ENCODE measurements around the gene ETV3L.
"Not testable (repeated sequence)": the region's sequence is repeated elsewhere in the genome, so short reads cannot be mapped to it uniquely, and the experiment has no call there.

ETV3L gene

DNA sequence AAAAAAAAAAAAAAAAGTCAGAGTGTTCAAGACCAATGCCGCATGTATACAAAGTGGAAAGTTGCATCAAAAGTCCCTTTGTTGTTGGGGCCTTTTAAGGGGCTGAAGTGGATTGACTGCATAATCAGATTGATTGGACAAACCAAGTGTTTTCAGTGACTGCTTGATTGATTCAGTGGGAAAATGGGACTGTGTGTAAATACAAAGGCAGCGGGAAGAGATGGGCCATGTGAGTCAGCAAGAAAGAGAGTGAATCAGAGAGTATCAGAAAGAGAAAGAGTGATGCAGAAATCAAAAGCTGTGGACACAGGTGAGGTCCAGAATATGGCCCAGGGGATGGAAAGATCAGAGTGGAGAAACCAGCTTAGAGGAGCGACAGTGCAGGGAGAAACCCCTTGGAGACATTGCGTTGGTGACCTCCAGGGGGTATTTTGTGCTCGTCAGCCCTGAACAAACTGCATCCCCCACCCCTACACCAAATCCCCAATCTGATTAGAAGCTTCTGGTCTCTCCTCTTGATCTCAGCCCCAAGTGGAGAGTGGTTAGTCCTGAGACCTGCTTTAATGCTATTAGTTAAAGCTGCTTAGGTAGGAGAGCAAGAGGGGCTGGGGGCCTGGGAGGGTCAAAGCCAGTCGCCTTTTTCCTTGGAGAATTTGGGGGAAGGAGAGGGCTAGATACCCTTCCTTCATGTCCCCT lies 5.1 kb upstream of the ETV3L start:
- DNase-seq: no peak

DNA sequence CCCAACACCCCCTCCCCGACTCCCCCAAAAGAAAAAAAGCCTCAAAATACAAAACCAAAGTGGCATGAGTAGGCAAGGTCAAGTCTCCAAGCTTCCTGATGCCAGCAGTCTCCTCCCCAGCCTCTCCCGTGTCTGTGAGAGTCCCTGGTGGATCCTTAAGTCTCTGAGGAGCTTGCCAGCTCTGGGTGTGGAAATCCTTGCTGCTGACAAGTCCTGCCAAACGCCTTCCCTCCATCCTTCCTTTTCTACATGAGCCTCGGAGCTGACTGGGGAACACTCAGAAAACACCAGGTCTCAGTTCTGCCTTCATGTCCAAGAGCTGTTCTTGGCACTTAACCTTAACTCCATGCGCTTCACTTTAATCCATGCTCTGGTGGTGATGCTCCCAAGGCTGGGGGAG lies 3.7 kb upstream of the ETV3L start:
- no peak for DNase-seq

DNA sequence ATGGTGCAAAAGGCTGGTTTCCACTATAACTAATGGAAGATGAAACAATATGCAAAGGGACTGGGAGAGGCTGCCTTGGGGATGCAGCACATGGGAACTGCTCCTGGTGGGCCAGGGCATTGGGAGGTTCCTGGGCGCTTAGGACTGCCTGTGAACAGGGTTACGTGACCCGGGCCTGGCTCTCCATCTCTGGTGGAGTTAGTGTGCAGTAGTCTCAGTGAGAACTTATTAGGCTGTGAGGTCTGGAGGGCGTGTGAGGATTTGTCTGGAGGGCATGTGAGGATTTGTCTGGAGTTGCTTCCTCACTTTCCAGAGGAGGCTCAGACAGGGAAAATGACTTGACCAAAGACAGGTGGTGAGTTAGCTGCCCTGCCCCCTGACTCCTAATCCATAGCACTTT lies 1.5 kb upstream of the ETV3L start:
- DNase-seq: no peak

DNA sequence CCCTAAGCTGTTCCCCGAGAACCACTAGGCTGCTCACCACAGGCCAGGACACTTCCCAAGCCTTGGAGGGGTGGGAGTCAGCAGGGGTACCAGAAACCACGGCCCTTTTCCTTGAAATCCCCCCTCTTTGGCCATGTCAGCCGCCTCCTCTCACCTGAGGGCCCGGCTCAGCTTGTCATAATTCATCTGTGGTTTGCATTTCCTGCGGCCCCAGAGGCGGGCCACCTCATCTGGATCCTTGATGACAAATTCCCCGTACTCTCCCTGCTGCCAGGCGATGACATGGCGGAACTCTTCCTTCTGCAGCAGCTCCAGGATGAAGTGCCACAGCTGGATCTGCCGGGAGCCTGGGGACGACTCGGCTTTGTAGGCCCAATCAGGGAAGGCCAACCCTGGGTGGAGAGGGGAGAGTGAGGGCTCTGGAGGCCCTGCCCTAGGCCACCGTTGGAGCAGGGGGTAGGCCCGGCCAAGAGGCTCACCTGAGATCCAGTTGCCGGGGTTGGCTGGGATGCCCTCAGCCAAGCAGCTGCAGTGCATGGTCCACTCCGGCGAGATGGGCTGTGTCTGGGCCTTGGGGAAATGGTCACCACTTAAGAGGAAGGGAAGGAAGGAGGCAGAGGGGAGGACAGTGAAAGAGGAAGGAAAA lies 498 bp downstream of the ETV3L start:
- DNase-seq: not testable (repeated sequence)

DNA sequence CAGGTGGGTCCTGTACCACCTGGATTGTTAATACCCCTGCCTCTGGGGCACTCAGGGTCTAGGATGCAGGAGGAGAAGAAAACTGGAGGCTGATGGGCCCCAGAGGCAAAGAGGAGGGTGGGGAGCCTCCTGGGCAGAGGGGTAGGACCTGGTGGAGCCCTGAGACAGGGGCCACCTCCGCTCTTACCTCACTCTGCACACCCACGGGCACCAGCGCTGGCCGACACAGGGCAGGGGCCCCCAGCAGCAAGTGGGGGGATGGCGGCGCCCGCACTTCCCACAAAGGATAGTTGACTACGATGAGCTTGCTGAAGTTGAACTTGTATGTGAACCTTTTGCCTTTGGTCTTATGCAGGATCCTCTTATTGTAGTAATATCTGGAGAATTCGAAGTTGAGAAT lies 1.1 kb downstream of the ETV3L start:
- no peak for DNase-seq

DNA sequence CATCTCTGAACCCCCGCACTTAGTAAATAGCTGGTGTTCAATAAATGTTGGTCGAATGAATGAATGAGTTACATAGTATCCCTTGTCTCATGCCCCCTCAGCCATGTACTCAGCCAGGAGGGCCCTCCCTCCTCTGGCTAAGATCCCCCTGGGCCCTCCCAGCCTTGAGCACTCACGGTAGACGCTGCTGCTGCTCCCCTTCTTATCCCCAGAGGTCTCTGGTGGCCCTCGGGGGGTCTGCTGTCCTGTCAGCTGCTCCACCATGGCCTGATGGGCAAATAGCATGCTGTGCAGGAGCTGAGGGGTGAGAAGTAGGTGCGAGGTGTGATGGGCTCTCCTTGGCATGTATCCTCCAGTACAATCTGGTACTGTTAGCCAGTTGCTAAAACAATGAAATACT lies 1.9 kb downstream of the ETV3L start:
- no peak for DNase-seq

DNA sequence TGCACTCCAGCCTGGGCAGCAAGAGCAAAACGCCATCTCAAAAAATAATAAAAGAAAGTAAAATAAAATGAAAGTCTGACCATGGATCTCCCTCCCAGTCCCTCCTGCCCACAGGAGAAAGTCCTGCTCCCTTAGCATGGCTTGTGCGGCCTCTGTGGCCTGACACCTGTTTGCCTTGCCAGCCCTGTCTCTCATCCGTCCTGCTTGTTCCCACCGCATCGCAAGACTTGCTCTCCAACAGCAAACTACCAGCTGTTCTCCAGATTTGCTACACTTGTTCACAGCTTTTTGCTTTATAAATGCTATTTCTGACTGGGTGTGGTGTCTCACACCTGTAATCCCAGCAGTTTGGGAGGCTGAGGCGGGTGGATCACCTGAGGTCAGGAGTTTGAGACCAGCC lies 2.7 kb downstream of the ETV3L start:
- DNase-seq: no peak

DNA sequence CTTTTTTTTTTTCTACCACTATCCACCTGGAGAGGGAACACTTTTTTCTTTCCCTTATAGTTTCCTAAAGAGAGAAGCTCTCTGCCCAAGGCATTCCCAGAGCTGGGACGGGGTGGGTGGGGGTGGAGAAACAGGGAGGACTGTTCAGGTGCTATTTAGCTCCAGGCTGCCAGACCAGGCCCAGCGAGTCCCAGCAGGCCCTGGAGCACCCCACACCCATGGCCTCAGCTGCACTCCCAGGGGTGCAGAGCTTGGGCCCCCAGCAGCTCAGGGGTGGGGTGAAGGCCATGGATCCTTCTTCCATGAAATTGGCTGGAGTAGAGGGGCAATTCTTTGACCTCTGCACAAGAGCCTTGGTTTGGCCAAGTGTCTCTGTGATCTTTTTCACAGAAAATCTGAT lies 4.1 kb downstream of the ETV3L start:
- no peak for DNase-seq

DNA sequence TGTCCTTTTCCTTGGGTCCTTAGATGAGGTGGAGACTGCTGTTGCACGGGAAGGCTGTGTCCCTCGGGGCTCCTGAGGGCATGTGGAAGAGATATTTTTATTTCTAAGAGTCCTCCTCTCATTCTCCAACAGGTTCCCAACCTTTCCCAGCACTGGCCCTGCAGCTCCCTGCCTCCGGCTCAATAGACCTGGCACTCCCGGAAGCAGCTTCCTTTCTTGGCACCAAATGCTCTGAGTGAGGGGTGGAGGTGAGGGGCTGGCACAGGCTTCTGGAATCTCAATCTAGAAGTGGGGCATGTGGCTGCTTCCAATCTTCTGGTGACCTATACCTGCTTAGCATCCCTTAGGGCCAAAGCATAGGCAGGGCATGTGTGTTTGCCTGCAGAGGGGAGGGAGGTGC lies 4.5 kb downstream of the ETV3L start:
- no peak for DNase-seq

DNA sequence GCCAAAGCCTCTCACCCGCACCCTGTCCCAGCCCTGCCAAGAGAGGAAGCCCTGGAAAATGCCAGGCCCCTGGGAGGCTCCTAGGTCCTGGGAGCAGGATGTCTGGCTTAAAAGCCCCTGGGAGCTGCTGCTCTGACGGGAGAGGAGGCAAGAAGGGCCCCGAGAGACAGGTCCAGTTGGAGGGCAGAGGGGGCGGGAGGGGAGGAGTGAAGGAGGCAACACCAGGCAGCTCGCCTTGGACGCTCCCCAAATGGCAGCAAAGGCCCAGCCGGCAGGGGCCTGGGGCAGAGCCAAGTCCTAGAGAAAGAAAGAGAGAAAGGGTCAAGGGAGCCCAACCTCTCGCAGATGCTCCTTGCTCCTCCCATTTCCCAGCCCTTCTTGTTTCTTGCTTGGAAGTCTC lies 6.8 kb downstream of the ETV3L start:
- DNase-seq: no peak

DNA sequence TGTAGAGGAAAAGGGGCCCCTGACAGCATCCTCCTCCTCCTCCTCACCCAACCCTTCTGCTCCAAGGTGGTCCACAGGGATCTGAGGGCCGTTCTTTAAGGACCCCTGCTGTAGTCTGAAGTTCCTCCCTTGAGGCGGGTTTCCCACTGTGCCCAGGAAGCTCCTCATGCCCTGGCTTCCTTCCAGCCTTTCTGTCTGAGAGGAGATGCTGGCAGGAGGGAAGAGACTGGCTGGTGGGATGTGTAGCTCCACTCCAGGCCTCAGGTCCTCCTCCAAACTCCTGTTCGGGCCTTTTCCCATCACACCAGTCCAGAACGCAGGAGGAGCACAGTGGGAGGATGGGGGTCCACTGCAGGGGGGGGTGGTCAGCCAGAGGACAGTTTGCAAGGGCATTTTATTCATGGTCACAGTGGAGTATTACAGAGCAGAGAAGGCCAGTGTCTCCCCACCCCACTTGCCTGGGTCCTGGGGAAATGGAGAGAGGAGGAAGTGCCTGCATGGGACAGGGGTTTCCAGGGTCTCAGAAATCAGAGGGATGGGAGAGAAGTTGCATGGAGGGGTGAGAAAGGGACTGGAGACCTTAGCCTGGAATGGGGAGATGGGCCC lies 7.8 kb downstream of the ETV3L start:
- no peak for DNase-seq

DNA sequence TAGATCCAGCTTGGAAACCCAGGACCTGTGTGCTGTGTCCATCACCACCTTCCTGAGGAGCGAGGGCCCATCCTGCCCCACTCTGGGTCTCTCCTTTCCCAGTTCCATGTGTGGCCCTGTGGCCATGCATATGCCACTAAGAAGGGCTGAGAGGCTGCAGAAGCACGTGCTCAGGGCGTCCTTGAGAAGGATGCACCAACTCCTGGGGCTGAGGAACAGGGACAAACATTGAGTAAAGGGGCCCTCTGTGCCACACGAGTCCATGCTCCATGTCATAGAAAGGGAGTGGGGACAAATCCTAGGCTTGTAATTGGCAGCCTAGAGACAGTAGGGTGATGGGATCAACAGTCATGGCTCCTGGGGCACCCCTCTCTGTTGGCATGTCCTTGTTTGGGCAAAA lies 8.4 kb downstream of the ETV3L start:
- DNase-seq: no peak

DNA sequence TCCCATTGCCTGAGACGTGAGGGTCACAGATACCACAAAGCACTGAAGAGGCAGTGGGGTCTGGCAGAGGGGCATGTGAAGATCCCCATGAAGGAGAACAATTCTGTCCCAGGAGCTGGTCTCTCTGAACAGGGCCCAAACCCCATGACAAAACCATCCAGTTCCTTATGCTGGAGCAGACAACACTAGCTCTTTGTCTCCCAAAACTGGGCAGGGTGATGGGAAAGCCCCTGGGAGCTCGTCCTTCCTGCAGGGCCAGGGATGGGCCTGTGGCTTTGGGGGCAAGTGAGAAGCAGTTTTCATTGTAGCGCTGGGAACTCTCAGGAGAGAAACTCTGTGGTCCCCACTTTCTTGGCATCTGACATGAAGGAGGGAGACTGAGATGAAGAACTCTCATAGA lies 8.8 kb downstream of the ETV3L start:
- DNase-seq: no peak

DNA sequence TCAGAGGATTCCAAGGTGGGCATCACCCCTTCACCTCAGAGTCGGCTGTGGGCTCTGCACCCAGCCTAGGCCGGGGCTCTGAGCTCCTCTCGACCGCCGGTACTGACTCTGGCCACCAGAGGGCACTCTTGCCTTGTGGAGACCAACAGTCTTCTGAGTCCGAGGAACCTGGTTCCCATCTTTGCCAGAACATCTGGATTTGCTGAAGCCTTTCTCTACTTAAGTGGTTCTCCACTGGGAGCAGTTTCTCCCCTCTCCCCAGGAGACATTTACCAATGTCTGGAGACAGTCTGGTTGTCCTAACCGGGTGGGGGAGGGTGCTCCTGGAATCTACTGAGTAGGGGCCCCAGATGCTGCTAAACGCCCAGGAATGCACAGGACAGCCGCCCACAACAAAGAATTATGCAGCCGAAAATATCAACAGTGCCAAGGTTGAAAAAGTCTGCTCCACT lies 9.4 kb downstream of the ETV3L start:
- peak; percentile 90 for DNase-seq

DNA sequence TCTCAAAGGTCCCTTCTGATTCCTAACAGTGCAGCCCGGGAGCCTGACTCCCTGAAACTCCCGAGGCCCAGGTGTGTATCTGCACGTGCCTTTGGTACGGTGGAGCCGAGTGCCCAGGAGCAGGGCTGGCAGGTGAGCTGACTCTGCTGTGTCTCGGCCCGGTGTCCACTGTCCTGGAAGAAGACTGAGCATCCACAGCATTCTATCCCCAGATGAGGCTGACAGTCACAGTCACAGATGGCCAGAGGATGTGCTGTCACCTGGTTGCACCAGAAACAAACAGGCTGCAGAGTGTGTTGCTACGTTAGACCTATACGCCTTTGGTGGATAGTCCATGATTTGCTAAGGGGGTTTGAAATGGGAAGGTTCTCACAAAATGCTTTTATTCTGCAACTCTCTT lies 9.8 kb downstream of the ETV3L start:
- DNase-seq: no peak

DNA sequence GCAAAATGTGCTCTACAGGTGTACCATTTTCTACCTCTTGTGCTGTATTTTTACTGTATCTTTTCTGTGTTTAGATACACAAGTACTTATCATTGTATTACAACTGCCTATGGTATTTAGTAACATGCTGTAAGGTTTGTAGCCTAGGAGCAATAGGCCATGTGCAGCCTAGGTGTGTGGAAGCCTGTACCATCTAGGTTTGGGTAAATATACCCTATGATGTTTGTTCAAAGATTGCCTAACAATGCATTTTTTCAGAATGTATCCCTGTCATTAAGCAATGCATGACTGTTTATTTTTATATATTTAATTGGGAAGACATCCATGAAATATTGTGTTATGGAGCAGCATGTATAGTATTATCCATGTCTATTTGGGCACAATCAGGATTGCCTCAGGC lies 11.0 kb downstream of the ETV3L start:
- DNase-seq: no peak

DNA sequence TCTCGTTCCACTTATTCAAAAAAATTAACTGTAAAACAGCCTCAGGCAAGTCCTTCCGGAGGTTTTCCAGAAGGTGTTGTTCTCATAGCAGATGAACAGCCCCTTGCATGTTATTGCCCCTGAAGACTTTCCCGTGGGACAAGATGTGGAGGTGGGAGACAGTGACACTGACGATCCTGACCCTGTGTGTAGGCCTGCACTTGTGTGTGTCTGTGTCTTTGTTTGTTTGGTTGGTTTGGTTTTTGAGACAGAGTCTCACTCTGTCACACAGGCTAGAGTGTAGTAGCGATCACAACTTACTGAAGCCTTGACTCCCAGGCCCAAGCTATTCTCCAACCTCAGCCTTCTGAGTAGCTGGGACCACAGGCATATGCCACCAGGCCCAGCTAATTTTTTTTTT lies 12.6 kb downstream of the ETV3L start:
- no peak for DNase-seq

DNA sequence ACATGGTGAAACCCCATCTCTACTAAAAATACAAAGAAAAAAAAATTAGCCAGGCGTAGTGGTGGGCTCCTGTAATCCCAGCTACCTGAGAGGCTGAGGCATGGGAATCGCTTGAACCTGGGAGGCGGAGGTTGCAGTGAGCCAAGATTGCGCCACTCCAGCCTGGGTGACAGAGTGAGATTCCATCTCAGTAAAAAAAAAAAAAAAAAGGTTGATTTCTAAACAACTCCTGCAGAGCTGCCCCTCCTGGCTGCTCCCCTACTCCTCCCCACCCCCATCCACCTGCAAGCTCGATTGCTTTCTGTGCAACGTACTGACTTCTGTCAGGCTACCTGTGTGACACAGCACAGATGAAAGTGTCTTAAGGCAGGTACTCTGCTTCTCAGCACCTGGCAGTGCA lies 13.3 kb downstream of the ETV3L start:
- no peak for DNase-seq

DNA sequence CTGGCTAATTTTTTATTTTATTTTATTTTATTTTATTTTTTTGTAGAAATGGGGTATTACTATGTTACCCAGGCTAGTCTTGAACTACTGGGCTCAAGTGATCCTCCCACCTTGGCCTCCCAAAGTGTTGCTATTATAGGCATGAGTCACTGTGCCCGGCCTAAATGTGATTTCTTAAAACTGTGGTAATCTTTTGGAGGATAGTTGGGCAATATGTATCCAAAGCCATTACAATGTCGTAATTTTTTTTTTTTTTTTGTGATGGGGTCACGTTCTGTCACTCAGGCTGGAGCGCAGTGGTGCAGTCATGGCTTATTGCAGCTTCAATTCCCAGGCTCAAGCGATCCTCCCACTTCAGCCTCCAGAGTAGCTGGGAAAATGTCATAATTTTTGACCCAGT lies 14.2 kb downstream of the ETV3L start:
- DNase-seq: peak; percentile 38

DNA sequence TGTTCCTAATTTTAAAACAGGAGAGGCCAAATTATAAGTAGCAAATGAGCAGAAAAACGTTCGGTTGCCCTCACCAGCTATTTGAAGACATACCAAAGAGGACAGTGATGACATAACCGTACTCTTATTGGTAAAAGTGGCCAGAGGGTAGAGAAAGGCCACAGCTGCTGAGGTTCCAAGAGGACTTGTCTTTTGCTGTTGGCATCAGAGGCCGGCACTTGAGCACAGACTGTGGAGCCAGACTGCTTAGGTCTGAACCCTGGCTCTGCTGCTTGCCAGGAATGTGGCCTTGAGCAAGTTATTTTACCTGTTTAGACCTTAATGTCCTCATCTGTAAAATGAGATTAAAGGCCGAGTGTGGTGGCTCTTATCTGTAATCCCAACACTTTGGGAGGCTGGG lies 14.9 kb downstream of the ETV3L start:
- DNase-seq: no peak

DNA sequence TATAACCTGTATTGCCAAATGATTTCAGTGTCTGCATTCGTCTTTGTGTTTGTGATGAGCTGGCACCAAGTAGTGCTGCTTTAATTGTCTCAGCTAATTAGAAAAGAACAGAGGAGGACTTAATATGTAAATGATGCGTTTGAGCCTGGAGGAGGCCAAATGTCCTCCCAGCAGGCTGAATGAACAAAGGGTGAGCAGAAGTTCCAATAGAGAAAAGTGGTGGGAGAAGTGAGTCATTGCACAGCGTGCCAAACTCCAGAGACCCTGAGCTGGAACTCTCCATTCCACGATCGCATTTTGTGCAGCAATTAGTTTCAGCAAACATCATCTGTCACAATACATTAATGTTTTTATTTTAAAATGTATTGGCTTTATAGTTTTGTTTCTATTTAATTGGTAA lies 17.9 kb downstream of the ETV3L start:
- DNase-seq: no peak

DNA sequence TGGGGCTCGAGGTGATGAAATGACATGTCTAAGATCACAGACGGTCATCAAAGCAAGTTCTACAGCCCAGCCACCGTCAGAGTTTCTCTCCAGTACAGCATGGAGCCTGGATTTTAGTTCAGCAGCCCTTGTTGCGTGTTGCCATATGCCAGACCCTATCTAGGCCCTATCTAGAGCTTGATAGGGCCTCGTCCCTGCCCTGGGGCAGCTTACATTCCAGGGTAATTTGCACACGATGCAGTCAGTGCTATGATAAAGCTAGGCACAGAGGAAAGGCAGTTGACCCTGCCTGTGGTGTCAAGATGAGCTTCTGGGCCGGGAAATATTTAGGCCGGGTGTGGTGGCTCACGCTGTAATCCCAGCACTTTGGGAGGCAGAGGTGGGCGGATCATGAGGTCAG lies 18.9 kb downstream of the ETV3L start:
- no peak for DNase-seq

DNA sequence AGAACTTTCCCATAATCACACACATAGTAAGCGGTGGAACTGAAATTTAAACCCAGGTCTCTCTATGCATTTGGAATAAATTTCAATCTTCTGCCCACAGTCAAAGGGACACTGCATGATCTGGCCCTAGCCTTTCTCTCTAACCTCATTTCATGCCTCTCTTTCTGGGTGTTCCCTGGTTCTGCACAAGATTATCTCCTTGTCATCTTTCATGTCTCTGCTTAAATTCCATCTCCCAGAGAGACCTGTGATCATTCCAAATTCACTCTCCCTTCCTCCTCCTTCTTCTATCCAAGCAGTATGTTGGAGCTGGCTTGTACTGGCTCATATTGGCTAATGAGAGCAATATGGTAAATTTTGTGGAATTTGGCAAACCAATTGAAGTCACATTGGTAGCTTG lies 22.2 kb downstream of the ETV3L start:
- DNase-seq: no peak

DNA sequence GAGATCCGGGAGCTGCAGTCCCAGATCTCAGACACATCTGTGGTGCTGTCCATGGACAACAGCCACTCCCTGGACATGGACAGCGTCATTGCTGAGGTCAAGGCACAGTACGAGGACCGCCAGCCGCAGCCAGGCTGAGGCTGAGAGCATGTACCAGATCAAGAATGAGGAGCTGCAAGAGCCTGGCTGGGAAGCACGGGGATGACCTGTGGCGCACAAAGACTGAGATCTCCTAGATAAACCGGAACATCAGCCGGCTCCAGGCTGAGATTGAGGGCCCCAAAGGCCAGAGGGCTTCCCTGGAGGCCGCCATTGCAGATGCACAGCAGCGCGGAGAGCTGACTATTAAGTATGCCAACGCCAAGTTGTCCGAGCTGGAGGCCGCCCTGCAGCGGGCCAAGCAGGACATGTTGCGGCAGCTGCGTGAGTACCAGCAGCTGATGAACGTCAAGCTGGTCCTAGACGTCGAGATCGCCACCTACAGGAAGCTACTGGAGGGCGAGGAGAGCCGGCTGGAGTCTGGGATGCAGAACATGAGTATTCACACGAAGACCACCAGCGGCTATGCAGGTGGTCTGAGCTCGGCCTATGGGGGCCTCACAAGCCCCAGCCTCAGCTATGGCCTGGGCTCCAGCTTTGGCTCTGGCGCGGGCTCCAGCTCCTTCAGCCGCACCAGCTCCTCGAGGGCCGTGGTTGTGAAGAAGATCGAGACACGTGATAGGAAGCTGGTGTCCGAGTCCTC lies 25.5 kb downstream of the ETV3L start:
- DNase-seq: peak; percentile 80
